ENCODE measurements around the gene PRKN. TPM values are rescaled to one million over a fixed set of nuclear protein-coding genes. Genes with fewer than 3 reads are reported as not detected.

Gene PRKN
- total and polyA plus RNA-seq, 2 experiments from 2014 or later = 2.3 to 3.9 TPM

DNA sequence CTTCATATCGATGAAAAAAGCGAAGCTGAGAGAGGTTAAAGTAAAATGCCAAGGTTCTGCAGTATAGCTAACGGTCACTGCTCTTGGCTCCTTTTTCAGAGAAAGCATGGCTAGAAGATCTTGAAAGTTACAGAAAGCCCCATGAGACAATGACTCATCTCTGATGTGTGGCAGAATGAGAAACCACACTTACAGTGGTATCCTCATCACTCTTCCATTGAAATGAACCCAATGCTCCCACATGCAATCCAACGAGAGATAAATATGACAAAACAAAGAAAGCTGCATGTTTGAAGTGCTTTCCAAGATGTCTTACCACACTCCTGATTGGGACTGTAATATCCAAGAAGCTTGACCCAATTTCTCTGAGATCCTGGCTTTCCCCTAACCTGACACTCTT is 694.9 kb downstream of the PRKN start:
- no peak for TF ChIP-seq EZH2 (IDR thresholded peaks at IDR 0.05; ENCODE audit: borderline replicate concordance)
- TF ChIP-seq, protein P1, sequence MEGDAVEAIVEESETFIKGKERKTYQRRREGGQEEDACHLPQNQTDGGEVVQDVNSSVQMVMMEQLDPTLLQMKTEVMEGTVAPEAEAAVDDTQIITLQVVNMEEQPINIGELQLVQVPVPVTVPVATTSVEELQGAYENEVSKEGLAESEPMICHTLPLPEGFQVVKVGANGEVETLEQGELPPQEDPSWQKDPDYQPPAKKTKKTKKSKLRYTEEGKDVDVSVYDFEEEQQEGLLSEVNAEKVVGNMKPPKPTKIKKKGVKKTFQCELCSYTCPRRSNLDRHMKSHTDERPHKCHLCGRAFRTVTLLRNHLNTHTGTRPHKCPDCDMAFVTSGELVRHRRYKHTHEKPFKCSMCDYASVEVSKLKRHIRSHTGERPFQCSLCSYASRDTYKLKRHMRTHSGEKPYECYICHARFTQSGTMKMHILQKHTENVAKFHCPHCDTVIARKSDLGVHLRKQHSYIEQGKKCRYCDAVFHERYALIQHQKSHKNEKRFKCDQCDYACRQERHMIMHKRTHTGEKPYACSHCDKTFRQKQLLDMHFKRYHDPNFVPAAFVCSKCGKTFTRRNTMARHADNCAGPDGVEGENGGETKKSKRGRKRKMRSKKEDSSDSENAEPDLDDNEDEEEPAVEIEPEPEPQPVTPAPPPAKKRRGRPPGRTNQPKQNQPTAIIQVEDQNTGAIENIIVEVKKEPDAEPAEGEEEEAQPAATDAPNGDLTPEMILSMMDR (IDR thresholded peaks at IDR 0.05; ENCODE audit: poor library complexity) = no peak
- TF ChIP-seq EZH2phosphoT487 (IDR thresholded peaks at IDR 0.05; ENCODE audit: low read depth, severe bottlenecking, unreplicated experiment) = no peak
- no peak for DNase-seq (ENCODE audit: low spot score)
- no peak overlapping the region for H3K4me2 ChIP-seq
- H4K20me1 ChIP-seq (ENCODE audit: insufficient read depth, poor library complexity, severe bottlenecking) = no peaks in the 10 kb centered on the region
- no peaks in the 10 kb centered on the region for H3K4me1 ChIP-seq (ENCODE audit: insufficient read depth)
- no peaks in the 10 kb centered on the region for H3K27me3 ChIP-seq
- no peaks in the 10 kb centered on the region for H3K9me2 ChIP-seq (replicated peaks; ENCODE audit: insufficient read depth)
- 83% methylated on average over 4 of the region's 4 CpGs for WGBS (ENCODE audit: low lambda C conversion rate, missing lambda C conversion rate)
- H3K36me3 ChIP-seq (replicated peaks; ENCODE audit: insufficient read depth, low read depth) = no peaks in the 10 kb centered on the region
- H3K4me3 ChIP-seq = no peak overlapping the region
- no peak overlapping the region for H3K27ac ChIP-seq
- no peak overlapping the region for H2AFZ ChIP-seq
- H3K9me3 ChIP-seq (ENCODE audit: low read depth) = no peaks in the 10 kb centered on the region
- H3K79me2 ChIP-seq = no peaks in the 10 kb centered on the region

DNA sequence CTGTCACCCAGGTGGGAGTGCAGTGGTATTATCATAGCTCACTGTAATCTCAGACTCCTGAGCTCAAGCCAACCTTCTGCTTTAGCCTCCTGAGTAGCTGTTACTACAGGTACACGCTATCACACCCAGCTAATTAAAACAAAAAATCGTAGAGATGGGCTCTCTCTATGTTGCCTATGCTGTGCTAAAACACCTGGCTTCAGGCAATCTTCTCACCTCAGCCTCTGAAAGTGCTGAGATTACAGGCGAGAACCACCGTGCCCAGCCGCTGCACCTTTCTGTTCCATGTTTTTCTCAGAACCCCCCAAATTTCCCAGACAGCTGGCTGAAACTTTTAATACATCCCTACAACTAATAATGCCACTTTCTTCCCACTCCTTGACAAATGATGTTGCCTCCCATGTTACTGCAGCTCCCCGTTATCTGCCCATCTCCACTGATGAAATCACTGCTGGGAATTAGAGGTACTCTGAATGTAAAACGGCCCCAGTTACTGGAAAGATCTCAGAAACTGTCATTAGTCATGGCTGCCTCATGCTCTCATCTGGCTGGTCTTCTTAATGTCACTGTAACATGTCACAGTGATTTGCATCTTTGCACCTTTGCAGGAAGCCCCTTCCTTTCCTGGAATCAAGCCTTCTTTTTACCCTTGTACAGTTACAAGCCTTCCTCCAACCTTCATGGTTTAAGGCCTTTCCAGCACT is 697.5 kb downstream of the PRKN start:
- 73% methylated on average over 7 of the region's 7 CpGs for WGBS (ENCODE audit: low lambda C conversion rate, missing lambda C conversion rate)
- Histone ChIP-seq H3K4me3 (no peak overlapping the region), H3K9me2 (replicated peaks; ENCODE audit: insufficient read depth) (no peaks in the 10 kb centered on the region), H2AFZ (no peak overlapping the region), H3K79me2 (no peaks in the 10 kb centered on the region), H3K27me3 (no peaks in the 10 kb centered on the region), H3K27ac (no peak overlapping the region), H3K36me3 (replicated peaks; ENCODE audit: insufficient read depth, low read depth) (no peaks in the 10 kb centered on the region), H3K9me3 (ENCODE audit: low read depth) (no peaks in the 10 kb centered on the region), H3K4me1 (ENCODE audit: insufficient read depth) (no peaks in the 10 kb centered on the region), H4K20me1 (ENCODE audit: insufficient read depth, poor library complexity, severe bottlenecking) (no peaks in the 10 kb centered on the region), H3K4me2 (no peak overlapping the region)
- no peak for DNase-seq (ENCODE audit: low spot score)
- TF ChIP-seq EZH2 (IDR thresholded peaks at IDR 0.05; ENCODE audit: borderline replicate concordance) (no peak), EZH2phosphoT487 (IDR thresholded peaks at IDR 0.05; ENCODE audit: low read depth, severe bottlenecking, unreplicated experiment) (no peak)
- TF ChIP-seq, protein P1 (IDR thresholded peaks at IDR 0.05; ENCODE audit: poor library complexity) = no peak

- Histone ChIP-seq H3K4me2 (no peak overlapping the region), H3K36me3 (replicated peaks; ENCODE audit: insufficient read depth, low read depth) (no peaks in the 10 kb centered on the region), H3K27ac (no peak overlapping the region), H2AFZ (no peak overlapping the region), H3K9me2 (replicated peaks; ENCODE audit: insufficient read depth) (no peaks in the 10 kb centered on the region), H3K27me3 (no peaks in the 10 kb centered on the region), H3K79me2 (no peaks in the 10 kb centered on the region), H4K20me1 (ENCODE audit: insufficient read depth, poor library complexity, severe bottlenecking) (no peaks in the 10 kb centered on the region), H3K4me3 (no peak overlapping the region), H3K9me3 (ENCODE audit: low read depth) (no peaks in the 10 kb centered on the region), H3K4me1 (ENCODE audit: insufficient read depth) (no peaks in the 10 kb centered on the region)
- no peak for DNase-seq (ENCODE audit: low spot score)
- TF ChIP-seq EZH2phosphoT487 (IDR thresholded peaks at IDR 0.05; ENCODE audit: low read depth, severe bottlenecking, unreplicated experiment) = no peak
- TF ChIP-seq, protein P1 (IDR thresholded peaks at IDR 0.05; ENCODE audit: poor library complexity) = no peak
- no peak for TF ChIP-seq EZH2 (IDR thresholded peaks at IDR 0.05; ENCODE audit: borderline replicate concordance)
- 43% methylated on average over 4 of the region's 4 CpGs for WGBS (ENCODE audit: low lambda C conversion rate, missing lambda C conversion rate)
These were observed 700.7 kb downstream of the PRKN start for GRCh38 chr6:162026843-162027242.
